ENCODE results near the gene AP3D1. TPM values are rescaled to one million over a fixed set of nuclear protein-coding genes. Genes with fewer than 3 reads are reported as not detected.
"Not testable (repeated sequence)": the region's sequence is repeated elsewhere in the genome, so short reads cannot be mapped to it uniquely, and the experiment has no call there.

The AP3D1 gene
- total RNA-seq, 4 donors from 2014 or later, result 101 to 189 (median 152) TPM

DNA sequence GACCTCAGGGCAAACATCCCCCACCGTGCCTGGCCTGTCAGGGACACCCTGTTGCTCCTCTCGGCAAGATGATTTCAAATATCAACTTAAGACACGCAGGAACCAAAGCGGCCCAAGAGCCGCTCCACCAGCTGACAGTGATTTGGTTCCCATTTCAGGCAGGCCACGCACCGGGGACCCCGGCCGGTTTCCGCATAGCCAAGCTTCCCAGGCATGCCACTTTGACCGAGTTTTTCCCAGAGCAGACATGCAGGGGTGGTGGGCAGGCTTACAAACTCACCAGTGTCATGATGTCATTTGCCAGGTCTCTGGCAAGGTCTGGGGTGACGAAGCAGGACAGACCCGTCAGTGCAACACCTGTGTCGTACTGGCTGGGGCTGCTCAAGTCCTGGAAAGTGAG, 19.2 kb downstream of the AP3D1 start:
- in situ Hi-C loops (cut with MboI; ENCODE audit: low pct_ligation_motif_present in 1 of 4, low pct_unique_long_range_greater_than_20kb in 1 of 4, low sequenced_read_pairs in 3 of 4), result no loop called here
- no peak overlapping the region for H3K4me3 ChIP-seq
- H3K9me3 ChIP-seq, result no peaks in the 10 kb centered on the region
- intact Hi-C loops (cut with DNase I; ENCODE audit: low total_unique reads), result no loop called here
- DNase-seq, result no peak
- H3K27ac ChIP-seq, result no peak overlapping the region
- WGBS, 2 donors (ENCODE audit: low coverage in 1 of 2), result 94% methylated on average over 14 of the region's 14 CpGs; no CpG with 5 or more reads in 1 of the 2 donors
- H3K4me1 ChIP-seq, result no peaks in the 10 kb centered on the region
- no peaks in the 10 kb centered on the region for H3K27me3 ChIP-seq
- peaks cover 0 to 48% (median 17%) of the 10 kb centered on the region in 4 donors for H3K36me3 ChIP-seq
- TF ChIP-seq, protein P1, sequence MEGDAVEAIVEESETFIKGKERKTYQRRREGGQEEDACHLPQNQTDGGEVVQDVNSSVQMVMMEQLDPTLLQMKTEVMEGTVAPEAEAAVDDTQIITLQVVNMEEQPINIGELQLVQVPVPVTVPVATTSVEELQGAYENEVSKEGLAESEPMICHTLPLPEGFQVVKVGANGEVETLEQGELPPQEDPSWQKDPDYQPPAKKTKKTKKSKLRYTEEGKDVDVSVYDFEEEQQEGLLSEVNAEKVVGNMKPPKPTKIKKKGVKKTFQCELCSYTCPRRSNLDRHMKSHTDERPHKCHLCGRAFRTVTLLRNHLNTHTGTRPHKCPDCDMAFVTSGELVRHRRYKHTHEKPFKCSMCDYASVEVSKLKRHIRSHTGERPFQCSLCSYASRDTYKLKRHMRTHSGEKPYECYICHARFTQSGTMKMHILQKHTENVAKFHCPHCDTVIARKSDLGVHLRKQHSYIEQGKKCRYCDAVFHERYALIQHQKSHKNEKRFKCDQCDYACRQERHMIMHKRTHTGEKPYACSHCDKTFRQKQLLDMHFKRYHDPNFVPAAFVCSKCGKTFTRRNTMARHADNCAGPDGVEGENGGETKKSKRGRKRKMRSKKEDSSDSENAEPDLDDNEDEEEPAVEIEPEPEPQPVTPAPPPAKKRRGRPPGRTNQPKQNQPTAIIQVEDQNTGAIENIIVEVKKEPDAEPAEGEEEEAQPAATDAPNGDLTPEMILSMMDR (IDR thresholded peaks at IDR 0.05), result no peak
- no peak for TF ChIP-seq EP300 (IDR thresholded peaks at IDR 0.05; ENCODE audit: low read depth)
- no peak for TF ChIP-seq POLR2AphosphoS5 (IDR thresholded peaks at IDR 0.05)
- no peak for TF ChIP-seq POLR2A (IDR thresholded peaks at IDR 0.05)

DNA sequence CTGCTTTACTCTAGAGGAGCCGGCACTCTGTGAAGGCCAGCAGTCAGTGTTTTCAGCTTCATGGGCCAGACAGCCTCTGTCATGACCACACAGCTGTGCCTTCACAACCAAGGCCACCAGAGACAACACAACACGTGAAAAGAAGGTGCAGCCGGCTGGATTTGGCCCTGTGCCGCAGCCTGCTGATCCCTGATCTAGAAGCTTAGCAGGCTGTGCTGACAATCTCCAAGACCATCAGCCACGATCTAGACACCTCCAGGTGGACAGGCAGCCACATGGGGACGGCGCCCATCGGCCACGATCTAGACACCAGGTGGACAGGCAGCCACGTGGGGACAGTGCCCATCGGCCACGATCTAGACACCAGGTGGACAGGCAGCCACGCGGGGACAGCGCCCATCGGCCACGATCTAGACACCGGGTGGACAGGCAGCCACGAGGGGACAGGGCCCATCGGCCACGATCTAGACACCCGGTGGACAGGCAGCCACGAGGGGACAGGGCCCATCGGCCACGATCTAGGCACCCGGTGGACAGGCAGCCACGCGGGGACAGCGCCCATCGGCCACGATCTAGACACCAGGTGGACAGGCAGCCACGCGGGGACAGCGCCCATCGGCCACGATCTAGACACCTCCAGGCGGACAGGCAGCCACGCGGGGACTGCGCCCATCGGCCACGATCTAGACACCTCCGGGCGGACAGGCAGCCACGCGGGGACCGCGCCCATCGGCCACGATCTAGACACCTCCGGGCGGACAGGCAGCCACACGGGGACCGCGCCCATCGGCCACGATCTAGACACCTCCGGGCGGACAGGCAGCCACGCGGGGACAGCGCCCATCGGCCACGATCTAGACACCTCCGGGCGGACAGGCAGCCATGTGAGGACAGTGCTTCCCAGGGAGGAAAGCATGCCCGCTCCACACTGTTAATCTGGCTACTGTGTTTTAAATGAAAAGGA, 20.1 kb downstream of the AP3D1 start:
- intact Hi-C loops (cut with DNase I; ENCODE audit: low total_unique reads); H3K27ac ChIP-seq; H3K27me3 ChIP-seq; H3K9me3 ChIP-seq; H3K4me3 ChIP-seq; in situ Hi-C loops (cut with MboI; ENCODE audit: low pct_ligation_motif_present in 1 of 4, low pct_unique_long_range_greater_than_20kb in 1 of 4, low sequenced_read_pairs in 3 of 4); DNase-seq; H3K4me1 ChIP-seq: not testable (repeated sequence)
- WGBS, 2 donors (ENCODE audit: low coverage in 1 of 2), result 88% methylated on average over 36 of the region's 67 CpGs; no CpG with 5 or more reads in 1 of the 2 donors
- peaks cover 0 to 45% (median 21%) of the 10 kb centered on the region in 4 donors for H3K36me3 ChIP-seq

GRCh38 chr19:2129892-2130770, 21.2 kb downstream of the AP3D1 start:
- Histone ChIP-seq H3K27ac (no peak overlapping the region), H3K36me3 (peaks cover 0 to 53% (median 23%) of the 10 kb centered on the region in 4 donors), H3K27me3 (no peaks in the 10 kb centered on the region), H3K4me1 (no peaks in the 10 kb centered on the region), H3K4me3 (no peak overlapping the region), H3K9me3 (no peaks in the 10 kb centered on the region)
- intact Hi-C loops (cut with DNase I; ENCODE audit: low total_unique reads), result no loop called here
- DNase-seq, result no peak
- in situ Hi-C loops (cut with MboI; ENCODE audit: low pct_ligation_motif_present in 1 of 4, low pct_unique_long_range_greater_than_20kb in 1 of 4, low sequenced_read_pairs in 3 of 4), result no loop called here
- TF ChIP-seq POLR2A (IDR thresholded peaks at IDR 0.05) (no peak), POLR2AphosphoS5 (IDR thresholded peaks at IDR 0.05) (no peak), EP300 (IDR thresholded peaks at IDR 0.05; ENCODE audit: low read depth) (no peak)
- TF ChIP-seq, protein P1 (IDR thresholded peaks at IDR 0.05), result no peak
- 96% methylated on average over 28 of the region's 28 CpGs; no CpG with 5 or more reads in 1 of the 2 donors for WGBS, 2 donors (ENCODE audit: low coverage in 1 of 2)

- H3K27ac ChIP-seq, result no peak overlapping the region
- intact Hi-C loops (cut with DNase I; ENCODE audit: low total_unique reads) (no loop called here), in situ Hi-C loops (cut with MboI; ENCODE audit: low pct_ligation_motif_present in 1 of 4, low pct_unique_long_range_greater_than_20kb in 1 of 4, low sequenced_read_pairs in 3 of 4) (no loop called here)
- DNase-seq, result no peak
- no peaks in the 10 kb centered on the region for H3K4me1 ChIP-seq
- H3K36me3 ChIP-seq, result peaks cover 0 to 53% (median 24%) of the 10 kb centered on the region in 4 donors
- WGBS, 2 donors (ENCODE audit: low coverage in 1 of 2), result 94% methylated on average over 11 of the region's 11 CpGs; no CpG with 5 or more reads in 1 of the 2 donors
- TF ChIP-seq, protein P1 (IDR thresholded peaks at IDR 0.05), result no peak
- no peak for TF ChIP-seq EP300 (IDR thresholded peaks at IDR 0.05; ENCODE audit: low read depth)
- TF ChIP-seq POLR2AphosphoS5 (IDR thresholded peaks at IDR 0.05), result no peak
- H3K27me3 ChIP-seq, result no peaks in the 10 kb centered on the region
- H3K4me3 ChIP-seq, result no peak overlapping the region
- H3K9me3 ChIP-seq, result no peaks in the 10 kb centered on the region
These were observed 21.9 kb downstream of the AP3D1 start for GRCh38 chr19:2129486-2129885.

Measured in transverse colon (tissue), 4 donors.